ENCODE measurements around the gene AUTS2. TPM values are rescaled to one million over a fixed set of nuclear protein-coding genes. Genes with fewer than 3 reads are reported as not detected.
A peak's percentile ranks its signal among the peaks of the same experiment; 100 is the strongest.

The AUTS2 gene
- total RNA-seq, 1 experiment from 2014 or later: 38.5 TPM

DNA sequence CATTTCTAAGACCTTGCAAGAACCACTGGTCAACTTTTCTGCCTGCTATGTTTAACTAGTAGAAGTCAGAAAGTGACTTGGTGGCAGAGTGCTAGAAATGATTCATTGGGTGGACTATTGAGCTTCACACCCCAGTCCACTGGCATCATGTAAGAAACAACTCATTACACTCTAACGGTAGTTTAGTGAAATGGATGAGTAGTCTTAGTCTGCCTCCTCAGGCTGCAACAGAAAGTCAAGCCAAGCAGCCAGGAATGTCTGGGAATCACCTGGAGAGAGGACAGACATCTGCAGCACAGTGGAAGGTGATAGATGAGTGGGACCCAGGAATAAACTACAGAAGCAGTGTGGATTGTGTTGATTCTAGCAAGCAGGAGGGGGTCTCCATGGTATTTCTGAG is 125.4 kb downstream of the AUTS2 start:
- no peak overlapping the region for H3K9ac ChIP-seq (ENCODE audit: low read length)
- H3K36me3 ChIP-seq (ENCODE audit: insufficient read depth, low read length): no peaks in the 10 kb centered on the region
- H3K9me3 ChIP-seq (ENCODE audit: low read length): no peaks in the 10 kb centered on the region
- H3K4me3 ChIP-seq (ENCODE audit: low read length): no peak overlapping the region
- H3K4me2 ChIP-seq (ENCODE audit: low read depth, low read length, poor library complexity, severe bottlenecking): no peak overlapping the region
- H2AFZ ChIP-seq (ENCODE audit: low read length): no peak overlapping the region
- no peaks in the 10 kb centered on the region for H3K79me2 ChIP-seq (ENCODE audit: low read length)
- peaks cover 12% of the 10 kb centered on the region for H3K4me1 ChIP-seq (ENCODE audit: low read length)
- H4K20me1 ChIP-seq (ENCODE audit: insufficient read depth, low read depth, low read length): peaks cover 35% of the 10 kb centered on the region
- no peak for DNase-seq
- no peaks in the 10 kb centered on the region for H3K27me3 ChIP-seq (ENCODE audit: low read length)
- H3K27ac ChIP-seq (ENCODE audit: low read length): no peak overlapping the region
- H3K9me2 ChIP-seq (replicated peaks; ENCODE audit: insufficient read depth, low read length): no peaks in the 10 kb centered on the region

DNA sequence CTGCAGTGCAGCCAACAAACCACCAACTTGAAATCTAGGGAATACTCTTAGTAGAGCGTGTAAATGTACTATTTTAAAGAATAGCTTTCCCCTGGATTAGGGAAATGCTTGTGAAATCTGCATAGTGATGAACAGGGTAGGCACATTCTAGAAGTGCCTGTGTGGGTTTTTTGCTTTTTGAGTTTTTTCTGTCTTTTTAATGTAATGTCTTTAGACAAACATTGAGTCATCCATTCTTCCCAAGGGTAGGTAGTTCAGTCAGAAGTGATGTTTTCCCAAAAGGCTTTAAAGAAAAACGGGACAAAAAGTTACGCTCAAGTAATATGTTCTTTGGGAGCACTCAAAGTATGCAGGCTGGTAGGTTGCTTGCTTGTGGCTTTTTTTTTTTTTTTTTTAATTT is 130.0 kb downstream of the AUTS2 start:
- no peak for DNase-seq
- peaks cover 14% of the 10 kb centered on the region for H3K4me1 ChIP-seq (ENCODE audit: low read length)
- H2AFZ ChIP-seq (ENCODE audit: low read length): no peak overlapping the region
- H3K27ac ChIP-seq (ENCODE audit: low read length): no peak overlapping the region
- H3K4me3 ChIP-seq (ENCODE audit: low read length): no peak overlapping the region
- H3K9ac ChIP-seq (ENCODE audit: low read length): no peak overlapping the region
- H3K36me3 ChIP-seq (ENCODE audit: insufficient read depth, low read length): no peaks in the 10 kb centered on the region
- H3K9me2 ChIP-seq (replicated peaks; ENCODE audit: insufficient read depth, low read length): no peaks in the 10 kb centered on the region
- H3K9me3 ChIP-seq (ENCODE audit: low read length): no peaks in the 10 kb centered on the region
- H3K27me3 ChIP-seq (ENCODE audit: low read length): no peaks in the 10 kb centered on the region
- no peaks in the 10 kb centered on the region for H3K79me2 ChIP-seq (ENCODE audit: low read length)
- no peak overlapping the region for H3K4me2 ChIP-seq (ENCODE audit: low read depth, low read length, poor library complexity, severe bottlenecking)
- H4K20me1 ChIP-seq (ENCODE audit: insufficient read depth, low read depth, low read length): peaks cover 10% of the 10 kb centered on the region; the same call in 1 of the 2 replicates

- peaks cover 8% of the 10 kb centered on the region; the same call in 1 of the 2 replicates for H4K20me1 ChIP-seq (ENCODE audit: insufficient read depth, low read depth, low read length)
- no peaks in the 10 kb centered on the region for H3K9me3 ChIP-seq (ENCODE audit: low read length)
- H3K79me2 ChIP-seq (ENCODE audit: low read length): no peaks in the 10 kb centered on the region
- H3K4me1 ChIP-seq (ENCODE audit: low read length): peaks cover 34% of the 10 kb centered on the region
- H3K9me2 ChIP-seq (replicated peaks; ENCODE audit: insufficient read depth, low read length): no peaks in the 10 kb centered on the region
- no peak for DNase-seq
- no peak overlapping the region for H3K27ac ChIP-seq (ENCODE audit: low read length)
- H3K9ac ChIP-seq (ENCODE audit: low read length): no peak overlapping the region
- no peaks in the 10 kb centered on the region for H3K27me3 ChIP-seq (ENCODE audit: low read length)
- no peak overlapping the region for H2AFZ ChIP-seq (ENCODE audit: low read length)
- H3K4me2 ChIP-seq (ENCODE audit: low read depth, low read length, poor library complexity, severe bottlenecking): no peak overlapping the region
- H3K36me3 ChIP-seq (ENCODE audit: insufficient read depth, low read length): no peaks in the 10 kb centered on the region
- H3K4me3 ChIP-seq (ENCODE audit: low read length): no peak overlapping the region
Observed at GRCh38 chr7:69732203-69732602, 133.9 kb downstream of the AUTS2 start.

- Histone ChIP-seq H2AFZ (ENCODE audit: low read length) (no peak overlapping the region), H3K4me2 (ENCODE audit: low read depth, low read length, poor library complexity, severe bottlenecking) (no peak overlapping the region)
Observed at GRCh38 chr7:69735582-69735981, 137.3 kb downstream of the AUTS2 start.

DNA sequence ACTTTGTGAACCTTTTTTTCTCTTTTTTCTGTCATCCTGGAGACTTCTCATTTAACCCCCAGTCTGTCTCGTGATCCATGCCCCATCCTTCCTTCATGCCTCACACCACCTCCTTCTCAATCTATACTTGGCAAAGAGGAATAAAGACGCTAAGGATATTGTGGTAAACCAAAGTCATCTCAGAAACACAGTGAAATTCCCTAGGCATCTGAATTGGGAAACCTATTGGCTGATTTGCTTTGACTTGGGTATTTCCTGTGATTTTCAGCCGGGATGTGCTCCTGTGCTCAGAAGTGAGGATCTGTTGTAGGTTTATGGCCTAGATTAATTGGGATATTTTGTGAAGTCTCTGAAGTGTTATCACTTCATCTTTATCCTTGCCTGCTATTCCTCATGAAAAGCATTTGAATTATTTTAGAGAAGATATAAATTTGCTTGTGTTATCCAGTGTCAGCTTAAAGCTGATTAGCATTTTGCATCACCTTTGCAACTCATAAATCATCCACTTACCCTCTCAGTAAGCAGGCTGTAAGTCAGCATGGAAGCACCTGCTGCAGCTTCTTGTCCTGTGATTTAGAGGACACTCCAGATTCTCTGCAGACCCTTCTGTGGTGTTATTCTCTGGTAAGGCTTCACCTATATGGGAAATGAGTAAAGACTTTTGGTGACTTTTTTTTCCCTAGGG is 138.0 kb downstream of the AUTS2 start:
- H3K9me3 ChIP-seq (ENCODE audit: low read length): no peaks in the 10 kb centered on the region
- peaks cover 15% of the 10 kb centered on the region for H4K20me1 ChIP-seq (ENCODE audit: insufficient read depth, low read depth, low read length)
- no peak overlapping the region for H3K27ac ChIP-seq (ENCODE audit: low read length)
- H3K79me2 ChIP-seq (ENCODE audit: low read length): no peaks in the 10 kb centered on the region
- no peak overlapping the region for H3K4me3 ChIP-seq (ENCODE audit: low read length)
- H3K4me2 ChIP-seq (ENCODE audit: low read depth, low read length, poor library complexity, severe bottlenecking): no peak overlapping the region
- H3K9me2 ChIP-seq (replicated peaks; ENCODE audit: insufficient read depth, low read length): no peaks in the 10 kb centered on the region
- H3K27me3 ChIP-seq (ENCODE audit: low read length): no peaks in the 10 kb centered on the region
- H3K9ac ChIP-seq (ENCODE audit: low read length): no peak overlapping the region
- no peaks in the 10 kb centered on the region for H3K36me3 ChIP-seq (ENCODE audit: insufficient read depth, low read length)
- H3K4me1 ChIP-seq (ENCODE audit: low read length): peaks cover 72% of the 10 kb centered on the region
- no peak overlapping the region for H2AFZ ChIP-seq (ENCODE audit: low read length)
- no peak for DNase-seq

More at GRCh38 chr7:69735582-69735981, 137.3 kb downstream of the AUTS2 start:
- Histone ChIP-seq H3K9ac (ENCODE audit: low read length) (no peak overlapping the region), H3K27me3 (ENCODE audit: low read length) (no peaks in the 10 kb centered on the region), H3K4me3 (ENCODE audit: low read length) (no peak overlapping the region), H4K20me1 (ENCODE audit: insufficient read depth, low read depth, low read length) (peaks cover 15% of the 10 kb centered on the region), H3K79me2 (ENCODE audit: low read length) (no peaks in the 10 kb centered on the region), H3K36me3 (ENCODE audit: insufficient read depth, low read length) (no peaks in the 10 kb centered on the region), H3K27ac (ENCODE audit: low read length) (no peak overlapping the region), H3K9me2 (replicated peaks; ENCODE audit: insufficient read depth, low read length) (no peaks in the 10 kb centered on the region), H3K4me1 (ENCODE audit: low read length) (peaks cover 67% of the 10 kb centered on the region), H3K9me3 (ENCODE audit: low read length) (no peaks in the 10 kb centered on the region)
- DNase-seq: no peak

GRCh38 chr7:69738396-69738951 is 140.2 kb downstream of the AUTS2 start:
- Histone ChIP-seq H4K20me1 (ENCODE audit: insufficient read depth, low read depth, low read length) (peaks cover 15% of the 10 kb centered on the region), H3K4me3 (ENCODE audit: low read length) (peak overlapping the region; percentile 16; the same call in 1 of the 2 replicates), H3K4me1 (ENCODE audit: low read length) (peaks cover 61% of the 10 kb centered on the region), H3K27ac (ENCODE audit: low read length) (peak overlapping the region; percentile 79), H3K4me2 (ENCODE audit: low read depth, low read length, poor library complexity, severe bottlenecking) (peak overlapping the region; percentile 62), H3K36me3 (ENCODE audit: insufficient read depth, low read length) (no peaks in the 10 kb centered on the region), H3K79me2 (ENCODE audit: low read length) (no peaks in the 10 kb centered on the region), H3K27me3 (ENCODE audit: low read length) (no peaks in the 10 kb centered on the region), H2AFZ (ENCODE audit: low read length) (no peak overlapping the region), H3K9me2 (replicated peaks; ENCODE audit: insufficient read depth, low read length) (no peaks in the 10 kb centered on the region), H3K9me3 (ENCODE audit: low read length) (no peaks in the 10 kb centered on the region), H3K9ac (ENCODE audit: low read length) (0 out of 2 replicates have a peak overlapping the region, but pooled peaks have one; percentile 2)
- DNase-seq: peak; percentile 60

- Histone ChIP-seq H3K4me2 (ENCODE audit: low read depth, low read length, poor library complexity, severe bottlenecking) (peak overlapping the region; percentile 62), H4K20me1 (ENCODE audit: insufficient read depth, low read depth, low read length) (peaks cover 15% of the 10 kb centered on the region), H3K9me2 (replicated peaks; ENCODE audit: insufficient read depth, low read length) (no peaks in the 10 kb centered on the region), H3K27ac (ENCODE audit: low read length) (peak overlapping the region; percentile 79), H3K9me3 (ENCODE audit: low read length) (no peaks in the 10 kb centered on the region), H3K36me3 (ENCODE audit: insufficient read depth, low read length) (no peaks in the 10 kb centered on the region), H3K27me3 (ENCODE audit: low read length) (no peaks in the 10 kb centered on the region), H3K79me2 (ENCODE audit: low read length) (no peaks in the 10 kb centered on the region), H3K4me1 (ENCODE audit: low read length) (peaks cover 60% of the 10 kb centered on the region), H3K4me3 (ENCODE audit: low read length) (peak overlapping the region; percentile 38), H3K9ac (ENCODE audit: low read length) (no peak overlapping the region), H2AFZ (ENCODE audit: low read length) (no peak overlapping the region)
- DNase-seq: peak; percentile 79
Observed at GRCh38 chr7:69739190-69739589, 140.9 kb downstream of the AUTS2 start.

DNA sequence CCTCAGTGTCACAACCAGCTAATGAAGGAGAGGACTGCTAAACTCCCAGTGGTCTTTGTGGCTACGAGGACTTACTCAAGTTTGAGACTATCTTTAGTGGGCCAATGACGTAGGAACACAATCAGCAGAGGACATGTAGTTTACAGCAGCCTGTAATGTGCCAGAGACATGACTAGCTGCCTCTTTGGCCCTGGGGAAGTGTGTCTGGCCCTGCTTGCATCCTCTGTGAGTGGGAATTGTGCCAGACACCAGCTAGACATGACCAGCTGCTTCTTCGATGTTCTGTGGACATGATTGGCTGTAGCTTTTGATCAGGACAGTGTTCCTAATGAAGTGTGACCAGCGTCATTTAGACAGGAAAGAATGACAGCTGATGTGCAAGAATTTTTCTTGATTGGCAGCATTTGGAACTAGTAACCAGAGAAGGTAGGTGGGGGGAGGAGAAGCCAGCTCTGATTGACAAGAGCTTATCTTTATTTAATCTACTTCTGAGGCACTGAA is 141.7 kb downstream of the AUTS2 start:
- Histone ChIP-seq H3K9me3 (ENCODE audit: low read length) (no peaks in the 10 kb centered on the region), H3K4me1 (ENCODE audit: low read length) (peaks cover 56% of the 10 kb centered on the region), H3K36me3 (ENCODE audit: insufficient read depth, low read length) (no peaks in the 10 kb centered on the region), H3K9me2 (replicated peaks; ENCODE audit: insufficient read depth, low read length) (no peaks in the 10 kb centered on the region), H3K27ac (ENCODE audit: low read length) (peak overlapping the region; percentile 79), H3K4me3 (ENCODE audit: low read length) (peak overlapping the region; percentile 38), H3K27me3 (ENCODE audit: low read length) (no peaks in the 10 kb centered on the region), H3K9ac (ENCODE audit: low read length) (peak overlapping the region; percentile 14; the same call in 1 of the 2 replicates), H4K20me1 (ENCODE audit: insufficient read depth, low read depth, low read length) (peaks cover 15% of the 10 kb centered on the region), H3K4me2 (ENCODE audit: low read depth, low read length, poor library complexity, severe bottlenecking) (peak overlapping the region; percentile 62), H2AFZ (ENCODE audit: low read length) (no peak overlapping the region), H3K79me2 (ENCODE audit: low read length) (no peaks in the 10 kb centered on the region)
- peak; percentile 70 for DNase-seq

Data from Karpas-422 (cell line).